GM12892 (cell line): Measurements from ENCODE around the gene LPCAT3.

Experiments
- DNase-seq: peaks from one replicate; pipeline ENCODE4 v3.0.0; 2011; ENCODE audit not compliant: insufficient read length
- FAIRE-seq: peaks from 2 replicates; lab custom pipeline; 2011; peaks lifted over from hg19 to GRCh38; lab: Jason Lieb, UNC
- POLR2A ChIP-seq: IDR thresholded peaks from 2 replicates; pipeline ENCODE4 v1.6.1; 2011; ENCODE audit warnings: low read depth, low read length, control low read depth
- POLR2AphosphoS5 ChIP-seq: IDR thresholded peaks from 2 replicates; pipeline ENCODE4 v1.6.1; 2011; ENCODE audit warnings: low read depth, low read length, control low read depth
- TAF1 ChIP-seq: IDR thresholded peaks from 2 replicates; pipeline ENCODE4 v1.6.1; 2011; ENCODE audit warnings: low read depth, mild to moderate bottlenecking, control low read depth, low read length, borderline replicate concordance

The LPCAT3 gene

DNA sequence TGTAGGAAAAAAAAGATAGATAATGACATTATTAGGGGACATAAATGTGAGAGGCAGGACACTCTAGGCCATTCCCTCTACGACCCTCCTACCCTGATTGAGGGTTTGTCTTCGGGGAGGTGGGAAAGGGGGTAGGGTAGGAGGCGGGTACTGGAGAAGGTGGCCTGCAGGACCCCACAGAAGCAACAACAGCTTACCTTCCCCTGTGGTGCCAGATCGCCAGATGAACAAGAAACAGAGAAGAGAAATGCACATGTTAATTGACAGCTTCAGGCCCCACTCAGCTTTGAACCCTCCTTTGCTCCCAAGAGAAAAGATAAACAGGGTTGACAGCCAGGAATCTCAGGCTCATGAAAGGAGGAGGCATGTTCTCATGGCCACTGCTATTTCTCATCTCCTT lies 52.6 kb downstream of the LPCAT3 start:
- TF ChIP-seq POLR2A: no peak
- no peak for TF ChIP-seq POLR2AphosphoS5
- TF ChIP-seq TAF1: no peak
- DNase-seq (no peak), FAIRE-seq (no peak)

GRCh38 chr12:6965026-6965661 lies 53.1 kb downstream of the LPCAT3 start:
- peak; percentile 85 for DNase-seq
- TF ChIP-seq TAF1 (no peak), POLR2AphosphoS5 (peak; percentile 83), POLR2A (peak; percentile 70)
- peak; percentile 82 for FAIRE-seq

- DNase-seq (no peak), FAIRE-seq (no peak)
- no peak for TF ChIP-seq POLR2AphosphoS5
- no peak for TF ChIP-seq POLR2A
- no peak for TF ChIP-seq TAF1
These were observed 53.7 kb downstream of the LPCAT3 start for GRCh38 chr12:6964605-6965025.

DNA sequence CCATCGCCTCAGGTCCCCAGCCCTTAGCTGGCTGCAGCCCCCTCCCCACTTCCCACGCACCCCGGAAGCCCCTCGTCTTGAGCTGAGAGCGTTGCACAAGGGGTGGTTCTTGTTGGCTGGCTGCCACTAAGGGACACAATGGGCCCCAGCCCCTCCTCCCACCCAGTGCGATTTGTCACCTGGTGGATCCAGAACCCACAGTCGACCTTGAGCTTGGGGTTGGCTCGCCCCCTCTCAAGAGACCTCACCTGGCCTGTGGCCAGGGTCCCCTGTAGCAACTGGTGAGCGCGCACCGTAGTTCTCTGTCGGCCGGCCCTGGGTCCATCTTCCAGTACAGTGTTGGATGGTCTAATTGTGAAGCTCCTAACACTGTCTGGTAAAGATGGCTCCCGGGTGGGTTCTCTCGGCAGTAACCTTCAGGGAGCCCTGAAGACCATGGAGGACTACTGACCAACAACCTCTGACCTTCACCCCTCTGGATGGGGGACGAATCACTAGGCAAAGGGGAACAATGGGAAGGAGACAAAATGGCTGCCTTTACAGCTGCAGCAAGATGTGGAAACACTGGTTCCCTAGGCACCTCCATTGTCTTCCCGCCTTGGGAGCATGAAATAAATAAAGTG lies 54.4 kb downstream of the LPCAT3 start:
- no peak for TF ChIP-seq POLR2AphosphoS5
- TF ChIP-seq TAF1: no peak
- TF ChIP-seq POLR2A: no peak
- no peak for DNase-seq
- FAIRE-seq: no peak

- no peak; the same call in 1 of the 2 replicates for TF ChIP-seq POLR2A
- TF ChIP-seq TAF1: no peak
- TF ChIP-seq POLR2AphosphoS5: no peak
- DNase-seq: no peak
- FAIRE-seq: no peak
These were observed 55.1 kb downstream of the LPCAT3 start for GRCh38 chr12:6963016-6963731.

GRCh38 chr12:6962285-6963015 lies 55.8 kb downstream of the LPCAT3 start:
- DNase-seq: no peak
- TF ChIP-seq TAF1 (0 out of 2 replicates have a peak, but pooled peaks have one; percentile 7), POLR2A (peak; percentile 6), POLR2AphosphoS5 (no peak; the same call in 1 of the 2 replicates)
- no peak for FAIRE-seq

DNA sequence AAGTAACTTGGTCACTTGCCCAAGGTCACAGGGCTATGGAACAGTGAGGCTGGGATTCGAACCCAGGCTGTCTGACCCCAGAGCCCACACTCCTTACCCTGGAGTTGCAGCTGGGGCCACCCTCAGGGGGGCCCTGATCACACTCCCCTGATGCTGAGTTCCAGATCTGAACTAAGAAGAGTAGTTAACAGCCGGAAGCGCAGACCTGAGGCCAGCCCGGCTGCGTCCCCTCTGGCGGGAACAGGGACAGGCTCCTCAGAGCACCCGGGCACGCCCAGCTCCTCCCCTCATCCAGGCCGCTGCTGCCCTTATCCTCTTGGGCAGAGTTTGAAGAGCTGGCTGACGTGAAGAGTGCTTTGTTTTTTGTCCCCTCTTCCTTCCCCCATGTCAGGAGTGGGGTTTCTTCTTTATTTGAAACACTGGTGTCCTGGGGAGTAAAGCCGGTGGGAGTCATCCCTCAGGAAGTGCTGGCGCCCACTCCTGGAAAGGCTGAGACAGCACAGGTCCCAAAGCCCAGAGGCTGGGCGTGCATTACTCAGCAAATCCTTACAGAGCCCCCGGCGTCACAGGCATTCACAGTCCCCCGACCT lies 56.5 kb downstream of the LPCAT3 start:
- DNase-seq (no peak), FAIRE-seq (no peak)
- TF ChIP-seq TAF1: peak; percentile 42; the same call in 1 of the 2 replicates
- peak; percentile 79; the same call in 1 of the 2 replicates for TF ChIP-seq POLR2AphosphoS5
- peak; percentile 62 for TF ChIP-seq POLR2A

- FAIRE-seq (peak; percentile 95), DNase-seq (no peak)
- TF ChIP-seq POLR2AphosphoS5: no peak; the same call in 1 of the 2 replicates
- TF ChIP-seq TAF1: no peak
- no peak; the same call in 1 of the 2 replicates for TF ChIP-seq POLR2A
These were observed 57.0 kb downstream of the LPCAT3 start for GRCh38 chr12:6961278-6961694.

DNA sequence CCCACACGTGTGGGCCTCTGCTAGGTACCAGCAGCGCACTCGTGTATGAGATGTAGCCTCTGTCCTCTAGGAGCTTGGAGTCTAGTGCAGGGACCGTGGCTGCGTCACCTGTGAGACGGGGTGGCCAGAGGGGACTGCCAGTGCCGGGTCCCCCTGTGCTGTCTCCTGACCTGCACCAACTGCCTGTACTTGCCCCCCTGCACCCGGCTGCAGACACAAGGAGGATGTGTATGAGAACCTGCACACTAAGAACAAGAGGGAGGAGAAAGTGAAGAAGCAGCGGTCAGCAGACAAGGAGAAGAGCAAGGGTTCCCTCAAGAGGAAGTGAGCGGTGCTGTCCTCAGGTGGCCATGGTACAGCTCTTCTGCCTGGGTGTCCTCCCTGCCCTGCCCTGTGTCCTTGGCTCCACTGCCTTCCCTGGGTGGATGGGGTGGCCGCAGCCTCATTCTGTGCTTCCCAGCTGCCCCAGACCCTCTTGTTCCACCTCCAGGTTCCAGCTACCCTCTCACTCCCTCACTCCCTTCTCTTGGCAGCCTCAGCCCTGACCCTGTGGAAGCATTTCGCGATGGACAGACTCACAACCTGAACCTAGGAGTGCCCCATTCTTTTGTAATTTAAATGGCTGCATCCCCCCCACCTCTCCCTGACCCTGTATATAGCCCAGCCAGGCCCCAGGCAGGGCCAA lies 57.5 kb downstream of the LPCAT3 start:
- DNase-seq (no peak), FAIRE-seq (no peak)
- TF ChIP-seq POLR2AphosphoS5 (peak; percentile 17), POLR2A (peak; percentile 55; the same call in 1 of the 2 replicates), TAF1 (no peak)
